ENCODE data around the gene CLMN.

GRCh38 chr14:95250936-95251335 lies 68.8 kb downstream of the CLMN start:
- TF ChIP-seq, protein P1, sequence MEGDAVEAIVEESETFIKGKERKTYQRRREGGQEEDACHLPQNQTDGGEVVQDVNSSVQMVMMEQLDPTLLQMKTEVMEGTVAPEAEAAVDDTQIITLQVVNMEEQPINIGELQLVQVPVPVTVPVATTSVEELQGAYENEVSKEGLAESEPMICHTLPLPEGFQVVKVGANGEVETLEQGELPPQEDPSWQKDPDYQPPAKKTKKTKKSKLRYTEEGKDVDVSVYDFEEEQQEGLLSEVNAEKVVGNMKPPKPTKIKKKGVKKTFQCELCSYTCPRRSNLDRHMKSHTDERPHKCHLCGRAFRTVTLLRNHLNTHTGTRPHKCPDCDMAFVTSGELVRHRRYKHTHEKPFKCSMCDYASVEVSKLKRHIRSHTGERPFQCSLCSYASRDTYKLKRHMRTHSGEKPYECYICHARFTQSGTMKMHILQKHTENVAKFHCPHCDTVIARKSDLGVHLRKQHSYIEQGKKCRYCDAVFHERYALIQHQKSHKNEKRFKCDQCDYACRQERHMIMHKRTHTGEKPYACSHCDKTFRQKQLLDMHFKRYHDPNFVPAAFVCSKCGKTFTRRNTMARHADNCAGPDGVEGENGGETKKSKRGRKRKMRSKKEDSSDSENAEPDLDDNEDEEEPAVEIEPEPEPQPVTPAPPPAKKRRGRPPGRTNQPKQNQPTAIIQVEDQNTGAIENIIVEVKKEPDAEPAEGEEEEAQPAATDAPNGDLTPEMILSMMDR (IDR thresholded peaks at IDR 0.05): no peak
- no peak for TF ChIP-seq POLR2A (IDR thresholded peaks at IDR 0.05)
